HEK293 (cell line): ENCODE results near the gene ARID4A.

Experiments
- GLIS1 ChIP-seq: fragments of 450-650 bp; formaldehyde crosslinking; IDR thresholded peaks from 2 replicates; pipeline ENCODE4 v1.5.1; 2016; ENCODE audit warnings: missing biosample characterization, missing genetic modification characterization
- OSR2 ChIP-seq: fragments of 450-650 bp; formaldehyde crosslinking; IDR thresholded peaks from 2 replicates; pipeline ENCODE4 v1.5.1; 2016; ENCODE audit warnings: missing biosample characterization, missing genetic modification characterization
- WT1 ChIP-seq: fragments of 450-650 bp; formaldehyde crosslinking; IDR thresholded peaks from 2 replicates; pipeline ENCODE4 v1.5.1; 2016; ENCODE audit warnings: missing biosample characterization, missing genetic modification characterization
- ZBTB1 ChIP-seq: fragments of 450-650 bp; formaldehyde crosslinking; IDR thresholded peaks from 2 replicates; pipeline ENCODE4 v1.5.1; 2016; ENCODE audit warnings: missing biosample characterization, missing genetic modification characterization
- ZFP69B ChIP-seq: fragments of 450-650 bp; formaldehyde crosslinking; IDR thresholded peaks from 2 replicates; pipeline ENCODE4 v1.5.1; 2016; ENCODE audit warnings: missing biosample characterization, missing genetic modification characterization
- ZNF112 ChIP-seq: fragments of 450-650 bp; formaldehyde crosslinking; IDR thresholded peaks from 2 replicates; pipeline ENCODE4 v1.5.0; 2017; ENCODE audit warnings: missing biosample characterization, missing genetic modification characterization
- ZNF138 ChIP-seq: fragments of 450-650 bp; formaldehyde crosslinking; IDR thresholded peaks from 2 replicates; pipeline ENCODE4 v1.5.1; 2016; ENCODE audit warnings: missing biosample characterization, missing genetic modification characterization, borderline replicate concordance
- ZNF146 ChIP-seq: fragments of 450-650 bp; formaldehyde crosslinking; IDR thresholded peaks from 2 replicates; pipeline ENCODE4 v1.5.1; 2016; ENCODE audit warnings: missing biosample characterization, missing genetic modification characterization
- ZNF391 ChIP-seq: fragments of 450-650 bp; formaldehyde crosslinking; IDR thresholded peaks from 2 replicates; pipeline ENCODE4 v1.5.1; 2016; ENCODE audit warnings: low read depth, missing biosample characterization, missing genetic modification characterization, borderline replicate concordance
- ZNF433 ChIP-seq: fragments of 450-650 bp; formaldehyde crosslinking; IDR thresholded peaks from 2 replicates; pipeline ENCODE4 v1.5.1; 2016; ENCODE audit warnings: missing biosample characterization, missing genetic modification characterization, low read depth
- ZNF501 ChIP-seq: fragments of 450-650 bp; formaldehyde crosslinking; IDR thresholded peaks from 2 replicates; pipeline ENCODE4 v1.5.1; 2016; ENCODE audit warnings: missing biosample characterization, missing genetic modification characterization
- ZNF561 ChIP-seq: fragments of 450-650 bp; IDR thresholded peaks from 2 replicates; pipeline ENCODE4 v1.5.1; 2018; ENCODE audit warnings: missing biosample characterization, missing genetic modification characterization, borderline replicate concordance
- TF ChIP-seq, protein P1 (sequence below): fragments of 450-650 bp; IDR thresholded peaks from 2 replicates; pipeline ENCODE4 v1.5.1; 2018; ENCODE audit warnings: missing biosample characterization, mild to moderate bottlenecking, missing genetic modification characterization
- TF ChIP-seq, protein P2 (sequence below): fragments of 450-650 bp; formaldehyde crosslinking; conservative IDR thresholded peaks from 2 replicates; pipeline ENCODE4 v1.5.1; 2016; ENCODE audit warnings: low read depth, missing biosample characterization, missing genetic modification characterization
- TF ChIP-seq, protein P3 (sequence below): fragments of 450-650 bp; IDR thresholded peaks from 2 replicates; pipeline ENCODE4 v1.5.1; 2018; ENCODE audit warnings: missing biosample characterization, missing genetic modification characterization
- TF ChIP-seq, protein P4 (sequence below): fragments of 450-650 bp; formaldehyde crosslinking; IDR thresholded peaks from 2 replicates; pipeline ENCODE4 v1.5.1; 2016; ENCODE audit warnings: missing biosample characterization, missing genetic modification characterization
- TF ChIP-seq, protein P5 (sequence below): fragments of 450-650 bp; formaldehyde crosslinking; IDR thresholded peaks from 2 replicates; pipeline ENCODE4 v1.5.1; 2016; ENCODE audit warnings: missing biosample characterization, missing genetic modification characterization, low read depth
- TF ChIP-seq, protein P6 (sequence below): fragments of 450-650 bp; formaldehyde crosslinking; IDR thresholded peaks from 2 replicates; pipeline ENCODE4 v1.5.1; 2016; ENCODE audit warnings: missing biosample characterization, missing genetic modification characterization
- TF ChIP-seq, protein P7 (sequence below): fragments of 450-650 bp; formaldehyde crosslinking; IDR thresholded peaks from 2 replicates; pipeline ENCODE4 v1.5.1; 2016; ENCODE audit warnings: missing biosample characterization, missing genetic modification characterization
- TF ChIP-seq, protein P8 (sequence below): fragments of 450-650 bp; formaldehyde crosslinking; IDR thresholded peaks from 2 replicates; pipeline ENCODE4 v1.5.1; 2017; ENCODE audit warnings: missing biosample characterization, missing genetic modification characterization

The ARID4A gene

DNA sequence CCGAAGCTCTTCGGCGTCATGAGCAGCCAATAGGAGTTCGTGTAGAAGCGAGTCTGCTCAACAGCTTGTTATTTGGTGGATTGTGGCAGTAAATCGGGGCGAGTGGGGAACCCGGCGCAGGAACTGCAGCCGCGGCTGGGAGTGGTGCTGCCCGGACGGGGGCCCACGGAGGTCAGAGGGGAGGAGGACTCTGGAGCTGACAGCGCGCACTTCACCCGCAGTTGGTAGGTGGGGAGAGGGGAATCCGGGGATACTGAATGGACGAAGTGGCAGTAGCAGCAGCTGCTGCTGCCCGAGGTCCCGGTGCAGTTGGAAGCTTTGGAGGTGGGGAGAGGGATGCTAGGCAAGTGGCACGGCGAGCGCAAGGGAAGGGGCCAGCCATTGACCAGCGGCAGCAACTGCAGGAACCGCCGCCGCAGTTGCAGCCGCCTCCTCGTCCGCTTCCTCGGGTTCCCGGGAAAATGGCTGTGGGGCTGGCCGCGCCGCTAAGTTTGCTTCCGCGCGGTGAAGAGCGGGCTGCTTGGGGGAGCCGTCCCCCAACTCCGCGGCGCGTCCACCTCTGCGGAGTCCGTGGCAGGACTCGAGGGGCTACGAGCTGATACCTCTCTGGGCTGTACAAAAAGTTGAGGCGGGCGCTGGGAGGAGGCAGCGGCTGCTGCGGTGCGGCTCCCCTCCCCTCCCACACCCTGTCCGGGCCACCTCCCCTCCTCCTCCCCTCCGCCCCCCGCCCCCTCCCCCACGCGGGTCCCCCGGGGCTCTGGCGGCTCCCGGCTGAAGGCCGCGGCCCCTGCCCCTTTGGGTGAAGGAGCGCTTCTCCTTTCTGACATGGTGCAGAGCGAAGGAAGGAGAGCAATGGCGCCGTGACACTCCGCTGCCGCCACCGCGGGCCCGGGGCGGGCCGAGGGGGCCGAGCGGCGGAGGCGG is at the start of gene ARID4A (continued):
- TF ChIP-seq, protein P1, sequence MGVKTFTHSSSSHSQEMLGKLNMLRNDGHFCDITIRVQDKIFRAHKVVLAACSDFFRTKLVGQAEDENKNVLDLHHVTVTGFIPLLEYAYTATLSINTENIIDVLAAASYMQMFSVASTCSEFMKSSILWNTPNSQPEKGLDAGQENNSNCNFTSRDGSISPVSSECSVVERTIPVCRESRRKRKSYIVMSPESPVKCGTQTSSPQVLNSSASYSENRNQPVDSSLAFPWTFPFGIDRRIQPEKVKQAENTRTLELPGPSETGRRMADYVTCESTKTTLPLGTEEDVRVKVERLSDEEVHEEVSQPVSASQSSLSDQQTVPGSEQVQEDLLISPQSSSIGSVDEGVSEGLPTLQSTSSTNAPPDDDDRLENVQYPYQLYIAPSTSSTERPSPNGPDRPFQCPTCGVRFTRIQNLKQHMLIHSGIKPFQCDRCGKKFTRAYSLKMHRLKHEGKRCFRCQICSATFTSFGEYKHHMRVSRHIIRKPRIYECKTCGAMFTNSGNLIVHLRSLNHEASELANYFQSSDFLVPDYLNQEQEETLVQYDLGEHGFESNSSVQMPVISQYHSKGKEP (tag by site-specific recombination) = 0 out of 2 replicates have a peak, but pooled peaks have one; percentile 4
- TF ChIP-seq, protein P2, sequence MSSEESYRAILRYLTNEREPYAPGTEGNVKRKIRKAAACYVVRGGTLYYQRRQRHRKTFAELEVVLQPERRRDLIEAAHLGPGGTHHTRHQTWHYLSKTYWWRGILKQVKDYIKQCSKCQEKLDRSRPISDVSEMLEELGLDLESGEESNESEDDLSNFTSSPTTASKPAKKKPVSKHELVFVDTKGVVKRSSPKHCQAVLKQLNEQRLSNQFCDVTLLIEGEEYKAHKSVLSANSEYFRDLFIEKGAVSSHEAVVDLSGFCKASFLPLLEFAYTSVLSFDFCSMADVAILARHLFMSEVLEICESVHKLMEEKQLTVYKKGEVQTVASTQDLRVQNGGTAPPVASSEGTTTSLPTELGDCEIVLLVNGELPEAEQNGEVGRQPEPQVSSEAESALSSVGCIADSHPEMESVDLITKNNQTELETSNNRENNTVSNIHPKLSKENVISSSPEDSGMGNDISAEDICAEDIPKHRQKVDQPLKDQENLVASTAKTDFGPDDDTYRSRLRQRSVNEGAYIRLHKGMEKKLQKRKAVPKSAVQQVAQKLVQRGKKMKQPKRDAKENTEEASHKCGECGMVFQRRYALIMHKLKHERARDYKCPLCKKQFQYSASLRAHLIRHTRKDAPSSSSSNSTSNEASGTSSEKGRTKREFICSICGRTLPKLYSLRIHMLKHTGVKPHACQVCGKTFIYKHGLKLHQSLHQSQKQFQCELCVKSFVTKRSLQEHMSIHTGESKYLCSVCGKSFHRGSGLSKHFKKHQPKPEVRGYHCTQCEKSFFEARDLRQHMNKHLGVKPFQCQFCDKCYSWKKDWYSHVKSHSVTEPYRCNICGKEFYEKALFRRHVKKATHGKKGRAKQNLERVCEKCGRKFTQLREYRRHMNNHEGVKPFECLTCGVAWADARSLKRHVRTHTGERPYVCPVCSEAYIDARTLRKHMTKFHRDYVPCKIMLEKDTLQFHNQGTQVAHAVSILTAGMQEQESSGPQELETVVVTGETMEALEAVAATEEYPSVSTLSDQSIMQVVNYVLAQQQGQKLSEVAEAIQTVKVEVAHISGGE = peak; percentile 16; the same call in 1 of the 2 replicates
- TF ChIP-seq, protein P3, sequence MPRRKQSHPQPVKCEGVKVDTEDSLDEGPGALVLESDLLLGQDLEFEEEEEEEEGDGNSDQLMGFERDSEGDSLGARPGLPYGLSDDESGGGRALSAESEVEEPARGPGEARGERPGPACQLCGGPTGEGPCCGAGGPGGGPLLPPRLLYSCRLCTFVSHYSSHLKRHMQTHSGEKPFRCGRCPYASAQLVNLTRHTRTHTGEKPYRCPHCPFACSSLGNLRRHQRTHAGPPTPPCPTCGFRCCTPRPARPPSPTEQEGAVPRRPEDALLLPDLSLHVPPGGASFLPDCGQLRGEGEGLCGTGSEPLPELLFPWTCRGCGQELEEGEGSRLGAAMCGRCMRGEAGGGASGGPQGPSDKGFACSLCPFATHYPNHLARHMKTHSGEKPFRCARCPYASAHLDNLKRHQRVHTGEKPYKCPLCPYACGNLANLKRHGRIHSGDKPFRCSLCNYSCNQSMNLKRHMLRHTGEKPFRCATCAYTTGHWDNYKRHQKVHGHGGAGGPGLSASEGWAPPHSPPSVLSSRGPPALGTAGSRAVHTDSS = no peak
- TF ChIP-seq, protein P4, sequence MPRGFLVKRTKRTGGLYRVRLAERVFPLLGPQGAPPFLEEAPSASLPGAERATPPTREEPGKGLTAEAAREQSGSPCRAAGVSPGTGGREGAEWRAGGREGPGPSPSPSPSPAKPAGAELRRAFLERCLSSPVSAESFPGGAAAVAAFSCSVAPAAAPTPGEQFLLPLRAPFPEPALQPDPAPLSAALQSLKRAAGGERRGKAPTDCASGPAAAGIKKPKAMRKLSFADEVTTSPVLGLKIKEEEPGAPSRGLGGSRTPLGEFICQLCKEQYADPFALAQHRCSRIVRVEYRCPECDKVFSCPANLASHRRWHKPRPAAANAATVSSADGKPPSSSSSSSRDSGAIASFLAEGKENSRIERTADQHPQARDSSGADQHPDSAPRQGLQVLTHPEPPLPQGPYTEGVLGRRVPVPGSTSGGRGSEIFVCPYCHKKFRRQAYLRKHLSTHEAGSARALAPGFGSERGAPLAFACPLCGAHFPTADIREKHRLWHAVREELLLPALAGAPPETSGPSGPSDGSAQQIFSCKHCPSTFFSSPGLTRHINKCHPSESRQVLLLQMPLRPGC (tag by site-specific recombination) = no peak
- TF ChIP-seq, protein P5, sequence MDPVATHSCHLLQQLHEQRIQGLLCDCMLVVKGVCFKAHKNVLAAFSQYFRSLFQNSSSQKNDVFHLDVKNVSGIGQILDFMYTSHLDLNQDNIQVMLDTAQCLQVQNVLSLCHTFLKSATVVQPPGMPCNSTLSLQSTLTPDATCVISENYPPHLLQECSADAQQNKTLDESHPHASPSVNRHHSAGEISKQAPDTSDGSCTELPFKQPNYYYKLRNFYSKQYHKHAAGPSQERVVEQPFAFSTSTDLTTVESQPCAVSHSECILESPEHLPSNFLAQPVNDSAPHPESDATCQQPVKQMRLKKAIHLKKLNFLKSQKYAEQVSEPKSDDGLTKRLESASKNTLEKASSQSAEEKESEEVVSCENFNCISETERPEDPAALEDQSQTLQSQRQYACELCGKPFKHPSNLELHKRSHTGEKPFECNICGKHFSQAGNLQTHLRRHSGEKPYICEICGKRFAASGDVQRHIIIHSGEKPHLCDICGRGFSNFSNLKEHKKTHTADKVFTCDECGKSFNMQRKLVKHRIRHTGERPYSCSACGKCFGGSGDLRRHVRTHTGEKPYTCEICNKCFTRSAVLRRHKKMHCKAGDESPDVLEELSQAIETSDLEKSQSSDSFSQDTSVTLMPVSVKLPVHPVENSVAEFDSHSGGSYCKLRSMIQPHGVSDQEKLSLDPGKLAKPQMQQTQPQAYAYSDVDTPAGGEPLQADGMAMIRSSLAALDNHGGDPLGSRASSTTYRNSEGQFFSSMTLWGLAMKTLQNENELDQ (tag by site-specific recombination) = no peak
- TF ChIP-seq ZFP69B (tag by site-specific recombination) (0 out of 2 replicates have a peak, but pooled peaks have one; percentile 38), ZNF112 (tag by site-specific recombination) (no peak), ZNF561 (tag by site-specific recombination) (no peak), GLIS1 (tag by site-specific recombination) (0 out of 2 replicates have a peak, but pooled peaks have one; percentile 4), ZBTB1 (tag by site-specific recombination) (no peak), WT1 (tag by site-specific recombination) (0 out of 2 replicates have a peak, but pooled peaks have one; percentile 12), ZNF138 (tag by site-specific recombination) (no peak), ZNF433 (tag by site-specific recombination) (no peak), ZNF501 (tag by site-specific recombination) (peak; percentile 75; the same call in 1 of the 2 replicates), ZNF391 (tag by site-specific recombination) (0 out of 2 replicates have a peak, but pooled peaks have one; percentile 45), OSR2 (tag by site-specific recombination) (0 out of 2 replicates have a peak, but pooled peaks have one; percentile 11), ZNF146 (tag by site-specific recombination) (no peak)
- TF ChIP-seq, protein P6, sequence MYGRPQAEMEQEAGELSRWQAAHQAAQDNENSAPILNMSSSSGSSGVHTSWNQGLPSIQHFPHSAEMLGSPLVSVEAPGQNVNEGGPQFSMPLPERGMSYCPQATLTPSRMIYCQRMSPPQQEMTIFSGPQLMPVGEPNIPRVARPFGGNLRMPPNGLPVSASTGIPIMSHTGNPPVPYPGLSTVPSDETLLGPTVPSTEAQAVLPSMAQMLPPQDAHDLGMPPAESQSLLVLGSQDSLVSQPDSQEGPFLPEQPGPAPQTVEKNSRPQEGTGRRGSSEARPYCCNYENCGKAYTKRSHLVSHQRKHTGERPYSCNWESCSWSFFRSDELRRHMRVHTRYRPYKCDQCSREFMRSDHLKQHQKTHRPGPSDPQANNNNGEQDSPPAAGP (tag by site-specific recombination) = no peak
- TF ChIP-seq, protein P7, sequence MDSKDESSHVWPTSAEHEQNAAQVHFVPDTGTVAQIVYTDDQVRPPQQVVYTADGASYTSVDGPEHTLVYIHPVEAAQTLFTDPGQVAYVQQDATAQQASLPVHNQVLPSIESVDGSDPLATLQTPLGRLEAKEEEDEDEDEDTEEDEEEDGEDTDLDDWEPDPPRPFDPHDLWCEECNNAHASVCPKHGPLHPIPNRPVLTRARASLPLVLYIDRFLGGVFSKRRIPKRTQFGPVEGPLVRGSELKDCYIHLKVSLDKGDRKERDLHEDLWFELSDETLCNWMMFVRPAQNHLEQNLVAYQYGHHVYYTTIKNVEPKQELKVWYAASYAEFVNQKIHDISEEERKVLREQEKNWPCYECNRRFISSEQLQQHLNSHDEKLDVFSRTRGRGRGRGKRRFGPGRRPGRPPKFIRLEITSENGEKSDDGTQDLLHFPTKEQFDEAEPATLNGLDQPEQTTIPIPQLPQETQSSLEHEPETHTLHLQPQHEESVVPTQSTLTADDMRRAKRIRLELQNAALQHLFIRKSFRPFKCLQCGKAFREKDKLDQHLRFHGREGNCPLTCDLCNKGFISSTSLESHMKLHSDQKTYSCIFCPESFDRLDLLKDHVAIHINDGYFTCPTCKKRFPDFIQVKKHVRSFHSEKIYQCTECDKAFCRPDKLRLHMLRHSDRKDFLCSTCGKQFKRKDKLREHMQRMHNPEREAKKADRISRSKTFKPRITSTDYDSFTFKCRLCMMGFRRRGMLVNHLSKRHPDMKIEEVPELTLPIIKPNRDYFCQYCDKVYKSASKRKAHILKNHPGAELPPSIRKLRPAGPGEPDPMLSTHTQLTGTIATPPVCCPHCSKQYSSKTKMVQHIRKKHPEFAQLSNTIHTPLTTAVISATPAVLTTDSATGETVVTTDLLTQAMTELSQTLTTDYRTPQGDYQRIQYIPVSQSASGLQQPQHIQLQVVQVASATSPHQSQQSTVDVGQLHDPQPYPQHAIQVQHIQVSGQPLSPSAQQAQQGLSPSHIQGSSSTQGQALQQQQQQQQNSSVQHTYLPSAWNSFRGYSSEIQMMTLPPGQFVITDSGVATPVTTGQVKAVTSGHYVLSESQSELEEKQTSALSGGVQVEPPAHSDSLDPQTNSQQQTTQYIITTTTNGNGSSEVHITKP (tag by site-specific recombination) = peak; percentile 28; the same call in 1 of the 2 replicates
- TF ChIP-seq, protein P8, sequence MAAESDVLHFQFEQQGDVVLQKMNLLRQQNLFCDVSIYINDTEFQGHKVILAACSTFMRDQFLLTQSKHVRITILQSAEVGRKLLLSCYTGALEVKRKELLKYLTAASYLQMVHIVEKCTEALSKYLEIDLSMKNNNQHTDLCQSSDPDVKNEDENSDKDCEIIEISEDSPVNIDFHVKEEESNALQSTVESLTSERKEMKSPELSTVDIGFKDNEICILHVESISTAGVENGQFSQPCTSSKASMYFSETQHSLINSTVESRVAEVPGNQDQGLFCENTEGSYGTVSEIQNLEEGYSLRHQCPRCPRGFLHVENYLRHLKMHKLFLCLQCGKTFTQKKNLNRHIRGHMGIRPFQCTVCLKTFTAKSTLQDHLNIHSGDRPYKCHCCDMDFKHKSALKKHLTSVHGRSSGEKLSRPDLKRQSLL = no peak
